Activated naive CD4-positive, alpha-beta T cell treated with anti-CD3 and anti-CD28 coated beads for 36 hours (primary cell): ENCODE measurements around the gene FRMD4B. TPM values are rescaled to one million over a fixed set of nuclear protein-coding genes. Genes with fewer than 3 reads are reported as not detected.
"Not testable (repeated sequence)": the region's sequence is repeated elsewhere in the genome, so short reads cannot be mapped to it uniquely, and the experiment has no call there.

Source experiments
- CTCF ChIA-PET: fragments of 350-600 bp; sonication (Branson Sonifier 250); formaldehyde crosslinking; loops from one replicate; lab custom pipeline; 2021; ENCODE audit warnings: antibody characterized with exemption; lab: Charles Lee
- DNase-seq: peaks from one replicate; pipeline ENCODE4 v3.0.0-alpha.2; 2020
- H3K27ac Mint-ChIP-seq: one replicate; pipeline ENCODE4 v1.8.0; 2021; ENCODE audit warnings: mild to moderate bottlenecking, mixed read lengths
- H3K27me3 Mint-ChIP-seq: one replicate; pipeline ENCODE4 v1.8.0; 2021; ENCODE audit warnings: low read depth, mixed read lengths
- H3K36me3 Mint-ChIP-seq: one replicate; pipeline ENCODE4 v1.8.0; 2021; ENCODE audit warnings: low read depth, mixed read lengths
- H3K4me1 Mint-ChIP-seq: one replicate; pipeline ENCODE4 v1.8.0; 2021; ENCODE audit warnings: low read depth, mixed read lengths
- H3K4me3 Mint-ChIP-seq: one replicate; pipeline ENCODE4 v1.8.0; 2021; ENCODE audit warnings: mild to moderate bottlenecking, moderate library complexity, mixed read lengths
- H3K9me3 Mint-ChIP-seq: one replicate; pipeline ENCODE4 v1.8.0; 2021; ENCODE audit warnings: mixed read lengths
- intact Hi-C: fragments of 100-400 bp; cut with micrococcal nuclease; formaldehyde crosslinking; loops from one replicate; pipeline ENCODE4 v1.15.1; 2023
- total RNA-seq, 2 experiments: library from RNA; stranded (reverse); gene quantifications; one replicate each; pipeline ENCODE4 v1.2.3, GENCODE V29; 2021

The FRMD4B gene
- total RNA-seq, 2 experiments from 2014 or later, result 11.9 to 12.1 TPM

DNA sequence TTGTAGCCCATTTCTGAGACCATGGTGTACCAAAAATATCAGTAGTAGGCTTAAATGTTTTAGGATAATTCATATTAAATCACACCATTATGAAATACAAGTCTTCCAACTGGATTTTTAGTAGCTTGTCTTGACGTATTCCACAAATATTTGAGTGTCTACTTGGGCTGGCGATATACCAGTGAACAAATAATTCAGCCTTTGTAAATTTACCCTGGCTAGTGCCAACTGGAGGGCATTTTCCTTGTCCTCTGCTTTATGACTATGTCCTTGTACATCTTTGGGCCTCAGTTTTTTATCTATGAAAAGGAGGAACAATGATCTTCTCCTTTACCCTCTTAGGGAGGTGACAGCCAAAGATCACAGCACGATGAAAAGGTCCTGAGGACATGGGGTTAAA lies 114.8 kb downstream of the FRMD4B start:
- H3K27ac Mint-ChIP-seq, result no peak overlapping the region
- no peaks in the 10 kb centered on the region for H3K9me3 Mint-ChIP-seq
- no peak overlapping the region for H3K4me3 Mint-ChIP-seq
- intact Hi-C loops, result no loop called here
- CTCF ChIA-PET, result no interaction called here
- H3K4me1 Mint-ChIP-seq, result peaks cover 6% of the 10 kb centered on the region
- no peaks in the 10 kb centered on the region for H3K27me3 Mint-ChIP-seq
- H3K36me3 Mint-ChIP-seq, result no peaks in the 10 kb centered on the region
- DNase-seq, result no peak

DNA sequence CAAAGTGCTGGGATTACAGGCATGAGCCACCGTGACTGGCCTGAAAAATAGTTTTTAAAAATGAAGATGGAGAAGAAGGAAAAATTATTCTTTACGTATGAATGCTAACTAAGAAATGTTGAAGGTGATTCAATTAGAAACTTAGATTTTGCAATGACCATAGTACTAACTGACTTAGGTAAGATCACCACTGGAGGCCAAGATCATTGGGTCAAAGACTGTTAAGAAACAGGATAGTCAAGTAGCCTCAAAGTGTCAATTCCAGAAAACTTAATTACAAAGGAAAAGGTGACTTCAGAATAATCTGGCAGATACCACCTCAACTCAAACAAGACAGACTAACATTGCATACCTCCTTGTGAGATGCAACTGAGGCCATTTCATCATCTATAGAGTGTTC lies 119.3 kb downstream of the FRMD4B start:
- Mint-ChIP-seq H3K4me1 (peaks cover 6% of the 10 kb centered on the region), H3K4me3 (no peak overlapping the region), H3K9me3 (no peaks in the 10 kb centered on the region), H3K27me3 (no peaks in the 10 kb centered on the region), H3K36me3 (no peaks in the 10 kb centered on the region), H3K27ac (no peak overlapping the region)
- DNase-seq, result no peak
- CTCF ChIA-PET, result no interaction called here
- intact Hi-C loops, result no loop called here

DNA sequence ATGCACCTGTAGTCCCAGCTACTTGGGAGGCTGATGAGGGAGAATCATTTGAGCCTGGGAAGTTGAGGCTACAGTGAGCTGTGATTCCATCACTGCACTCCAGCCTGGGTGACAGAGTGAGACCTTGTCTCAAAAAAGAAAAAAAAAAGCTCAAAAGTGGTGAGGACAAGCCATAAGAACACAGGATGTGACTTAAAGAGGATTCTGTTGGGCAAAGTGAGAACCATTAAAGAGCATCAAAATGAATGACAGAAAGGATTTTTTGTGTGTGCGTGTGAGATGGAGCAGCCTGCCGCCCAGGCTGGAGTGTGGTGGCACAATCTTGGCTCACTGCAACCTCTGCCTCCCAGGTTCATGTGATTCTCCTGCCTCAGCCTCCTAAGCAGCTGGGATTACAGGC lies 119.8 kb downstream of the FRMD4B start:
- H3K9me3 Mint-ChIP-seq, DNase-seq, H3K27me3 Mint-ChIP-seq, H3K27ac Mint-ChIP-seq, H3K4me3 Mint-ChIP-seq, H3K36me3 Mint-ChIP-seq, H3K4me1 Mint-ChIP-seq, intact Hi-C loops: not testable (repeated sequence)
- CTCF ChIA-PET, result interaction anchor here (0.6 kb wide), 1 partner anchor 15 kb away, joined by 3 read pairs; no protein-coding TSS in a partner anchor

DNA sequence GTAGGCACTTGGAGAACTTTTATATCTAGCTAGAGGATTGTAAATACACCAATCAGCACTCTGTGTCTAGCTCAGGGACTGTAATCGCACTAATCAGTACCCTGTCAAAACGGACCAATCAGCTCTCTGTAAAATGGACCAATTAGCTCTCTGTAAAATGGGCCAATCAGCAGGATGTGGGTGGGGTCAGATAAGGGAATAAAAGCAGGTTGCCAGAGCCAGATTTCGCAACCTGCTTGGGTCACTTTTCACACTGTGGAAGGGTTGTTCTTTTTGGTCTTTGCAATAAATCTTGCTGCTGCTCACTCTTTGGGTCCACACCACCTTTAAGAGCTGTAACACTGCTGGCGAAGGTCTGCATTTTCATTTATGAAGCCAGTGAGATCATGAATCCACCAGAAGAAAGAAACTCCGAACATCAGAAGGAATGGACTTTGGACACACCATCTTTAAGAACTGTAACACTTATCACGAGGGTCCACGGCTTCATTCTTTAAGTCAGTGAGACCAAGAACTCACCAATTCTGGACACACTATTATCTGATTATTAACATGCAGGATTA lies 125.0 kb downstream of the FRMD4B start:
- intact Hi-C loops, H3K4me1 Mint-ChIP-seq, H3K36me3 Mint-ChIP-seq, H3K27me3 Mint-ChIP-seq, H3K4me3 Mint-ChIP-seq, DNase-seq, H3K9me3 Mint-ChIP-seq, H3K27ac Mint-ChIP-seq: not testable (repeated sequence)
- CTCF ChIA-PET, result interaction anchor here (0.6 to 1.2 kb wide), 4 partner anchors 44 to 100 kb away, joined by 4 read pairs; no protein-coding TSS in a partner anchor

DNA sequence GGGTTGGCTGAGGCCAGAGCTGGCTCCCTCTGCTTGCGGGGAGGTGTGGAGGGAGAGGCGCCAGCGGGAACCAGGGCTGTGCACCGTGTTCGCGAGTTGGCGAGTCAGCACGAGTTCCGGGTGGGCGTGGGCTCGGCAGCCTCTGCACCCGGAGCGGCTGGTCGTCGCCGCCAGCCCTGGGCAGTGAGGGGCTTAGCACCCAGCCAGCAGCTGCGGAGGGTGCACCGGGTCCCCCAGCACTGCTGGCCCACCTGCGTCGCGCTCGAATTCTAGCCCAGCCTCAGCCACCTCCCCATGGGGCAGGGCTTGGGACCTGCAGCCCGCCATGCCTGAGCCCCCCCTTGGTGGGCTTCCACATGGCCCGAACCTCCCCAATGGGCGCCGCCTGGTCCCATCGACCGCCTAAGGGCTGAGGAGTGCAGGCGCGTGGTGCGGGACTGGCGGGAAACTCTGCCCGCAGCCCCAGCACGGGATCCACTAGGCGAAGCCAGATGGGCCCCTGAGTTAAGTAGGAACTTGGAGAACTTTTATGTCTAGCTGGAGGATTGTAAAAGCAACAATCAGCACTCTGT lies 125.6 kb downstream of the FRMD4B start:
- Mint-ChIP-seq H3K27me3 (no peaks in the 10 kb centered on the region), H3K9me3 (no peaks in the 10 kb centered on the region), H3K27ac (no peak overlapping the region), H3K4me1 (no peaks in the 10 kb centered on the region), H3K4me3 (no peak overlapping the region), H3K36me3 (no peaks in the 10 kb centered on the region)
- no peak for DNase-seq
- CTCF ChIA-PET, result interaction anchor here (0.6 to 1.2 kb wide), 4 partner anchors 44 to 99 kb away, joined by 4 read pairs; no protein-coding TSS in a partner anchor
- intact Hi-C loops, result no loop called here

DNA sequence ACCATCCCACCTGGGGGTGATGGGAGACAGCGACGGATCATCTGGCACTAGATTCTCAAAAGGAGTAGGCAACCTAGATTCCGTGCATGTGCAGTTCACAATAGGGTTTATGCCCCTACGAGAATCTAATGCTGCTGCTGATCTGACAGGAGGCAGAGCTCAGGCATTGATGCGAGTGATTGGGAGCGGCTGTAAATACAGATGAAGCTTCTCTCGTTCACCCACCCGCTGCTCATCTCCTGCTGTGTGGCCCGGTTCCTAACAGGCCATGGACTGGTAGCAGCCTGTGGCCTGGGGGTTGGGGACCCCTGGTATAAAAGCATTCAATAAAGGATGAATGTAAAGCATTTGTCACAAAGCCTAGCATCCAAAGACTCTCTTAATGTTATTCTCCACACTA lies 126.8 kb downstream of the FRMD4B start:
- Mint-ChIP-seq H3K4me1 (no peaks in the 10 kb centered on the region), H3K4me3 (no peak overlapping the region), H3K36me3 (no peaks in the 10 kb centered on the region), H3K27me3 (no peaks in the 10 kb centered on the region), H3K27ac (no peak overlapping the region), H3K9me3 (no peaks in the 10 kb centered on the region)
- CTCF ChIA-PET, result no interaction called here
- intact Hi-C loops, result no loop called here
- no peak for DNase-seq

DNA sequence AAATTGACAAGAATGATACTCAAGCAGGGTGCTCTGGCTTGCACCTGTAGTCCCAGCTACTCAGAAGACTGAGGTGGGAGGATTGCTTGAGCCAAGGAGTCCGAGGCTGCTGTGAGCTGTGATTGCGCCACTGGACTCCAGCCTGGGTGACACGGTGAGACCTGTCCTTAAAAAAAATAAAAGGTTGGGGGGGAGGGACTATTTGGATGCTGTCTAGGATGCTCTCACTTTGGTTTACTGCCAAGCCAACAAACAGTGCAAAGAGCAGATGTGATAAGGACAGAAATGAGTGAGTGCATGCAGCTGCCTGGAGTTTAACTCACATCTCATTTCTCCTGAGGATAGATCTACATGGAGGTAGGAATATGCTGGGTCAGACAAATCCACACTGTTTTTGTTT lies 130.0 kb downstream of the FRMD4B start:
- intact Hi-C loops, result no loop called here
- peaks cover 2% of the 10 kb centered on the region for H3K4me1 Mint-ChIP-seq
- no peak overlapping the region for H3K4me3 Mint-ChIP-seq
- DNase-seq, result no peak
- no peaks in the 10 kb centered on the region for H3K36me3 Mint-ChIP-seq
- no peaks in the 10 kb centered on the region for H3K9me3 Mint-ChIP-seq
- no peaks in the 10 kb centered on the region for H3K27me3 Mint-ChIP-seq
- H3K27ac Mint-ChIP-seq, result no peak overlapping the region
- CTCF ChIA-PET, result interaction anchor here (0.6 to 0.9 kb wide), 2 partner anchors 53 to 192 kb away, joined by 3 read pairs; no protein-coding TSS in a partner anchor

DNA sequence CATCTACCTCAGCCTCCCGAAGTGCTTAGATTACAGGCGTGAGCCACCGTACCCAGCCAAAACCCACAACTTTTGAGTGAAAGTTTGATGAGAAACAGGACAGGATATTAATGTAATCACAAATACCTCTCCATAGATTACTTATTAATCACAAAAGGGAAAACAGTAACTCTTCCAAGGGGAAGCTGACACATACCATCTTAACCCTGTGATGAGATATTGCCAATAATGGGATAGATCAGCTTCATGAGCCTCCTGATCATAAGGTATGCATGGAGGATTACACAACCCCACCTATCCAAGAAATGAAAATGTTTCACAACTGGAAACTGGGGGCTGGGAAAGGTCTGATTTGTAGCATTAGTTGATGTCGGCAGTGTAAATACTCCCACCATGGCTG lies 131.5 kb downstream of the FRMD4B start:
- Mint-ChIP-seq H3K9me3 (no peaks in the 10 kb centered on the region), H3K27me3 (no peaks in the 10 kb centered on the region), H3K4me1 (peaks cover 10% of the 10 kb centered on the region), H3K27ac (no peak overlapping the region), H3K36me3 (no peaks in the 10 kb centered on the region), H3K4me3 (no peak overlapping the region)
- intact Hi-C loops, result no loop called here
- no peak for DNase-seq
- CTCF ChIA-PET, result interaction anchor here (0.5 to 1.0 kb wide), 2 partner anchors 93 to 112 kb away, joined by 5 to 9 read pairs; no protein-coding TSS in a partner anchor

DNA sequence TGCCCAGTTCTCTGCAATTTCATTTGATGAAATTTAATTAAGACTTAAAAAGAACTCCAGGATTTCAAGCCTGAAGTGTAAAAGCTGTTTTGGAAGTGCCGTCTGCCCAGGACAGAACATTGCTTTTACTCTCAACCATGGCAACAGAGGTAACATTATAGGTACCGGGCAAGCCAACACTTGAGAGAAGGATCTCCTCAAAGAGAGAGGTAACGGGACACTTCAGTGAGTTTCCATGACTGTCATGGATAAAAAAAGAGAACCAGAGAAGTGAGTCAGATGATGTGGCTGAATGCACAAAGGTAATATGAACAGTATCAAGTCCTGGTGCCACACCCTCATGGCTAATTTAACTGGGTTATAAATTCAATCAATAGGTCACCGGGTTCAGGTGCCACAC lies 133.3 kb downstream of the FRMD4B start:
- Mint-ChIP-seq H3K27me3 (no peaks in the 10 kb centered on the region), H3K36me3 (no peaks in the 10 kb centered on the region), H3K4me3 (no peak overlapping the region), H3K27ac (no peak overlapping the region), H3K9me3 (no peaks in the 10 kb centered on the region), H3K4me1 (peaks cover 13% of the 10 kb centered on the region)
- DNase-seq, result no peak
- CTCF ChIA-PET, result interaction anchor here (0.9 kb wide), 1 partner anchor 15 kb away, joined by 4 read pairs; no protein-coding TSS in a partner anchor
- intact Hi-C loops, result loop anchor here (2.0 kb wide), 1 partner anchor 30 kb away; no protein-coding TSS in a partner anchor

DNA sequence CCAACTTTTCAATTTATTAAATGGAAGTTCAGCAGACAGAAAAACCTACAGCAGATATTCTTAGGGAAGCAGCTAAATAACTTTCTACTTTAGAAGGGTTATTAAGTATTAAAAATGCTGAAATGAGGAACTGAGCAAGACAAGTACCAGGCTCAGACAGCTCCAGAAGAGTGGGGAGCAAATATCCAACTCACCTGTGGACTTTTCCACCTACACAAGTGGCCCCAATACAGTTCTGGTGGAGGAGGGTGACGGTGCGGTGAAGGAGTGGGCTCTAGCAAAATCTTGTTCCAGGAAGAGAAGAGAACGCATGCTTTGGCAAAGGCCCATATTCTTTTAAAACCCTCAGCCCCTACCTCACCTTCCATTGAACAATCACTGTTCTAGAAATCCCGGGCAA lies 133.7 kb downstream of the FRMD4B start:
- no peak for DNase-seq
- H3K27me3 Mint-ChIP-seq, result no peaks in the 10 kb centered on the region
- no peak overlapping the region for H3K4me3 Mint-ChIP-seq
- no peaks in the 10 kb centered on the region for H3K36me3 Mint-ChIP-seq
- no peak overlapping the region for H3K27ac Mint-ChIP-seq
- CTCF ChIA-PET, result interaction anchor here (0.9 to 3.1 kb wide), 2 partner anchors 15 to 90 kb away, joined by 4 to 19 read pairs; no protein-coding TSS in a partner anchor
- intact Hi-C loops, result loop anchor here (2.0 kb wide), 1 partner anchor 31 kb away; no protein-coding TSS in a partner anchor
- H3K4me1 Mint-ChIP-seq, result peaks cover 13% of the 10 kb centered on the region
- no peaks in the 10 kb centered on the region for H3K9me3 Mint-ChIP-seq

DNA sequence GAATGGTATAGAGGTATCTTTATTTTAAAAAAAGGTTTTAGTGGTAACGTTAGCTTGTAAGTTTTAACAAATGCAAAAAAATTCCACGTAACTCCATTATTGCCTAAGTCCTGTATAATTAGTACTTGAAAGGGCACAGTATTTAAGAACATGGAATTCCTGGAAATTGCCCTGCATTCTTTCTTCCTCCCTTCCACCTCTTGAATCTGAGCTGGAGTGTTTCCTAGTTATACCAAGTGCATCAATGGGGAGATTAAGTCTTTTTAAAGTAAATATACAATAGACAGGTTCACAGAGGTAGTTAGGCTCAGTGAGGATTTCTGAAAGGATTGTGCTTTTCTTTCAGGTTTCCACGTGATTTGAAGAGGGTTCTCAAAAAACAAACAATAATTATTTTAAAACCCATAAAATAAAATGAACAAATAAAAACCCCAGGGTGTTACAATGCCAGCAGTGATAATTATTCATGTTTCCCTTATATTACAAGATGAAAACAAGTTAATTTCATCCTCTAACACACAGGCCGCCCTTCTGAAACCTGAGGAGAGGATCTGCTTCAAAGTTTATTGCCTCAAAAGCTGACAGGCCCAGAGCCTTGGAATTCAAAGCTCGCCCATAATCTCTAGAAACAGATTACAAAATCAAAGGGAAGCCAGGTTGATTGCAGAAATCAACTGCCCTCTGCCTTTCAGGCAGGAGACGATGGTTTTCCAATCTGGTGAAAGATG lies 134.6 kb downstream of the FRMD4B start:
- DNase-seq, result no peak
- Mint-ChIP-seq H3K4me1 (peaks cover 13% of the 10 kb centered on the region), H3K27ac (no peak overlapping the region), H3K27me3 (no peaks in the 10 kb centered on the region), H3K9me3 (no peaks in the 10 kb centered on the region), H3K36me3 (no peaks in the 10 kb centered on the region), H3K4me3 (no peak overlapping the region)
- CTCF ChIA-PET, result interaction anchor here (0.6 to 3.1 kb wide), 3 partner anchors 15 to 89 kb away, joined by 3 to 19 read pairs (median 8); no protein-coding TSS in a partner anchor
- intact Hi-C loops, result loop anchor here (2.0 kb wide), 1 partner anchor 56 kb away; no protein-coding TSS in a partner anchor

DNA sequence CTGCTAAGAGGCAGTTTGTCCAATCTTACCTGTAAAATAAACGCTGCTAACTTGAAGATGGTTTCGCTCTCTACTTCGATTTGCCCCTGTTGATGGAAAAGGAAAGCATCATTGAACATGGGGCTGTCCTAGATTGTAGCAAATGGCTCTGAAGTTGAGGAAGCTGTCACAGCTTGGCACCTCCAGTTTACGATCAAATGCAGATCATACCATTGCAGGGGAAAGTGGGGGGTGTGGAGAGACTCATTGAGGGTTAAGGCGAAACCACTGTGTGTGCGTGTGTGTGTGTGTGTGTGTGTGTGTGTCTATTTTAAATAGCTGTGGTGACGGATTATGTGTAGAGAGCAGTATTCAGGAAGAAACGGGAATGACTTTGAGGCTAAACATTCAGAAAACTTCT lies 135.9 kb downstream of the FRMD4B start:
- Mint-ChIP-seq H3K27ac (peak overlapping the region; percentile 7), H3K9me3 (no peaks in the 10 kb centered on the region)
- intact Hi-C loops, result loop anchor here (1.0 to 2.0 kb wide), 2 partner anchors 52 to 57 kb away; no protein-coding TSS in a partner anchor

More for the DNA sequence above, 135.9 kb downstream of the FRMD4B start:
- Mint-ChIP-seq H3K36me3 (no peaks in the 10 kb centered on the region), H3K4me1 (peaks cover 13% of the 10 kb centered on the region), H3K4me3 (peak overlapping the region; percentile 54), H3K27me3 (no peaks in the 10 kb centered on the region)
- DNase-seq, result peak; percentile 86
- CTCF ChIA-PET, result interaction anchor here (1.4 to 3.1 kb wide), 3 partner anchors 32 to 88 kb away, joined by 3 to 19 read pairs (median 8); no protein-coding TSS in a partner anchor
